ENCODE results near the gene PAPPA.

- TF ChIP-seq POLR2A (IDR thresholded peaks at IDR 0.05): no peak
- no peak for TF ChIP-seq CTCF (IDR thresholded peaks at IDR 0.05)
Measured at GRCh38 chr9:116368680-116369079, 215.1 kb downstream of the PAPPA start.
